Measurements from ENCODE around the gene TAMM41. TPM values are rescaled to one million over a fixed set of nuclear protein-coding genes. Genes with fewer than 3 reads are reported as not detected.

The TAMM41 gene
- total and polyA plus RNA-seq, 9 of the 15 experiments (the other 6 are each of a cell fraction or from before 2014, with no cell fraction given), result 8.6 to 74.6 (median 29.3) TPM

DNA sequence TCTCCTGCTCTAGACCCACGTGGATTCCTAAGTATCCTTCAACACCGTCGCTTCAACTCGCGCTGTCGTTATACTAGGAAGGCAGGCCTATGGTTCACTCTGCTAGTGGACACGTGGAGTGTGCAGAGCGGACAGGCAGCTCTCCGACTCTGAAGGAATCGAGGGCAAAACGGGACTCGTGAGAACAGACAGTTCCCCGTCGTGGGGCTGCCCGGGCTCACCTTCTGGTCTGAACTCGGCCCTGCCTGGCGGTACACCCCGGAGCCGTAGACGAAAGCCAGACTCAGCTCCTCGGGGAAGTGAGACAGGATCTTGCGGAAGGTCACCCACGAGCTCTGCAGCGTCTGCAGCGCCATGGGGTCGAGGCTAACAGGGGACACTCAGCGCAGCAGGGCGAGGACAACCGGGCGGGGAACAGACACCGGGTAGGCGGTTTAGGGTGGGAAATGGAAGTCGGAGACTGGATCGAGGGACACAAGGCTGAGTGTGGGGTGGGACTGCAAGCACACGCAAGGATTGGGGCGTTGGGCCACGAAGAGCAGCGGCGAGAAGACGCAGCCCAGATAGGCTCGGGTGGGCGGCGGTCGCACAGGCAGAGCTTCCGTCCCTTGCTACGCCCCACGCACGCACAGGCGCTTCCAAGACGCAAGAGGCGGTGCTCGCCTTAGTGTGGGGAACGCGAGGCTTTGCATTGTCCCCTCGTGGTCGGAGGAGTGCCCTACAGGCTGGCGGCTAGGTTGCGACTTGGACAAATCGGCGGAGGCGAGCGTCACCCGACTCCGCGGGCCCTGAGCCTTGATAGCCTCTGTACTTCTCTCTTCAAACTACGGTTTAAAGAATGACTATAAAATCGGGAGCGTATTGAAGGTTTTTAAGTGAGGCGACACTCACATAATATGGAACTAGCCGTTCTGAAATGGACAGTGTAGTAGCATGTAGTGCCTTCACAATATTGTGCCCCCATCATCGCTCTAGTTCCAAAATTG is at the start of gene TAMM41 (continued):
- TF ChIP-seq ZKSCAN8 (CRISPR knock-in tag; IDR thresholded peaks at IDR 0.05), result no peak
- TF ChIP-seq, protein P1, sequence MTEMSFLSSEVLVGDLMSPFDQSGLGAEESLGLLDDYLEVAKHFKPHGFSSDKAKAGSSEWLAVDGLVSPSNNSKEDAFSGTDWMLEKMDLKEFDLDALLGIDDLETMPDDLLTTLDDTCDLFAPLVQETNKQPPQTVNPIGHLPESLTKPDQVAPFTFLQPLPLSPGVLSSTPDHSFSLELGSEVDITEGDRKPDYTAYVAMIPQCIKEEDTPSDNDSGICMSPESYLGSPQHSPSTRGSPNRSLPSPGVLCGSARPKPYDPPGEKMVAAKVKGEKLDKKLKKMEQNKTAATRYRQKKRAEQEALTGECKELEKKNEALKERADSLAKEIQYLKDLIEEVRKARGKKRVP (CRISPR knock-in tag; IDR thresholded peaks at IDR 0.05), result no peak
- TF ChIP-seq ZNF12 (CRISPR knock-in tag; IDR thresholded peaks at IDR 0.05), result 0 out of 2 replicates have a peak, but pooled peaks have one; percentile 20
- TF ChIP-seq SMAD2 (IDR thresholded peaks at IDR 0.05; ENCODE audit: low read depth, low read length), result no peak
- TF ChIP-seq, protein P2, sequence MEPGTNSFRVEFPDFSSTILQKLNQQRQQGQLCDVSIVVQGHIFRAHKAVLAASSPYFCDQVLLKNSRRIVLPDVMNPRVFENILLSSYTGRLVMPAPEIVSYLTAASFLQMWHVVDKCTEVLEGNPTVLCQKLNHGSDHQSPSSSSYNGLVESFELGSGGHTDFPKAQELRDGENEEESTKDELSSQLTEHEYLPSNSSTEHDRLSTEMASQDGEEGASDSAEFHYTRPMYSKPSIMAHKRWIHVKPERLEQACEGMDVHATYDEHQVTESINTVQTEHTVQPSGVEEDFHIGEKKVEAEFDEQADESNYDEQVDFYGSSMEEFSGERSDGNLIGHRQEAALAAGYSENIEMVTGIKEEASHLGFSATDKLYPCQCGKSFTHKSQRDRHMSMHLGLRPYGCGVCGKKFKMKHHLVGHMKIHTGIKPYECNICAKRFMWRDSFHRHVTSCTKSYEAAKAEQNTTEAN (CRISPR knock-in tag; IDR thresholded peaks at IDR 0.05), result no peak
- TF ChIP-seq CSDE1 (IDR thresholded peaks at IDR 0.05), result no peak
- peak; percentile 64; the same call in 1 of the 2 replicates for TF ChIP-seq CREB1 (IDR thresholded peaks at IDR 0.05)
- peak; percentile 73 for TF ChIP-seq CREB1 (CRISPR knock-in tag; IDR thresholded peaks at IDR 0.05)
- TF ChIP-seq HSF4 (CRISPR knock-in tag; IDR thresholded peaks at IDR 0.05; ENCODE audit: borderline replicate concordance), result no peak
- 0 out of 2 replicates have a peak, but pooled peaks have one; percentile 53 for TF ChIP-seq RNF2 (IDR thresholded peaks at IDR 0.05)
- no peak for TF ChIP-seq ZNF146 (CRISPR knock-in tag; IDR thresholded peaks at IDR 0.05; ENCODE audit: unreplicated experiment)
- peak; percentile 95 for TF ChIP-seq HNRNPLL (IDR thresholded peaks at IDR 0.05; ENCODE audit: low read depth, low read length, poor library complexity, severe bottlenecking)
- TF ChIP-seq TRIM28 (IDR thresholded peaks at IDR 0.05), result no peak
- TF ChIP-seq, protein P3, sequence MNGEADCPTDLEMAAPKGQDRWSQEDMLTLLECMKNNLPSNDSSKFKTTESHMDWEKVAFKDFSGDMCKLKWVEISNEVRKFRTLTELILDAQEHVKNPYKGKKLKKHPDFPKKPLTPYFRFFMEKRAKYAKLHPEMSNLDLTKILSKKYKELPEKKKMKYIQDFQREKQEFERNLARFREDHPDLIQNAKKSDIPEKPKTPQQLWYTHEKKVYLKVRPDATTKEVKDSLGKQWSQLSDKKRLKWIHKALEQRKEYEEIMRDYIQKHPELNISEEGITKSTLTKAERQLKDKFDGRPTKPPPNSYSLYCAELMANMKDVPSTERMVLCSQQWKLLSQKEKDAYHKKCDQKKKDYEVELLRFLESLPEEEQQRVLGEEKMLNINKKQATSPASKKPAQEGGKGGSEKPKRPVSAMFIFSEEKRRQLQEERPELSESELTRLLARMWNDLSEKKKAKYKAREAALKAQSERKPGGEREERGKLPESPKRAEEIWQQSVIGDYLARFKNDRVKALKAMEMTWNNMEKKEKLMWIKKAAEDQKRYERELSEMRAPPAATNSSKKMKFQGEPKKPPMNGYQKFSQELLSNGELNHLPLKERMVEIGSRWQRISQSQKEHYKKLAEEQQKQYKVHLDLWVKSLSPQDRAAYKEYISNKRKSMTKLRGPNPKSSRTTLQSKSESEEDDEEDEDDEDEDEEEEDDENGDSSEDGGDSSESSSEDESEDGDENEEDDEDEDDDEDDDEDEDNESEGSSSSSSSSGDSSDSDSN (IDR thresholded peaks at IDR 0.05; ENCODE audit: borderline replicate concordance in 1 of 2, low read depth in 2 of 2, low read length in 2 of 2), result peak; percentile 55 to 93; a peak in 3 of 4 replicates
- peak; percentile 19; the same call in 1 of the 2 replicates for TF ChIP-seq MIER1 (IDR thresholded peaks at IDR 0.05; ENCODE audit: low read depth)
- TF ChIP-seq ZNF354B (CRISPR knock-in tag; IDR thresholded peaks at IDR 0.05), result no peak
- peak; percentile 93 for TF ChIP-seq DIDO1 (tag; IDR thresholded peaks at IDR 0.05; ENCODE audit: low read depth)
- TF ChIP-seq ZNF444 (CRISPR knock-in tag; IDR thresholded peaks at IDR 0.05), result no peak
- no peak for TF ChIP-seq ZSCAN32 (CRISPR knock-in tag; IDR thresholded peaks at IDR 0.05)
- TF ChIP-seq SMAD4 (CRISPR knock-in tag; conservative IDR thresholded peaks at IDR 0.05), result peak; percentile 30
- TF ChIP-seq ELF1 (tag; IDR thresholded peaks at IDR 0.05), result no peak
- peak; percentile 90 for TF ChIP-seq TAF9B (IDR thresholded peaks at IDR 0.05; ENCODE audit: partially characterized antibody)
- no peak for TF ChIP-seq RHOXF2B (CRISPR knock-in tag; conservative IDR thresholded peaks at IDR 0.05)

Data from K562 (cell line).